OCI-LY7 (cell line): ENCODE data around the gene MMP3. TPM values are rescaled to one million over a fixed set of nuclear protein-coding genes. Genes with fewer than 3 reads are reported as not detected.

Experiments used
- BruUV-seq: library from RNA; stranded (reverse); fragments of 400-500 nt; replicated peaks from 2 replicates; lab custom pipeline; 2021; lab: Mats Ljungman, UMichigan
- CTCF ChIA-PET: fragments of 300-600 bp; sonication (Branson Sonifier 250); formaldehyde crosslinking; loops from one replicate; lab custom pipeline; 2022; ENCODE audit warnings: antibody characterized with exemption; ENCODE audit not compliant: unreplicated experiment; lab: Charles Lee
- POLR2A ChIA-PET: fragments of 300-600 bp; sonication (Branson Sonifier 250); formaldehyde crosslinking; loops from one replicate; lab custom pipeline; 2022; ENCODE audit warnings: antibody characterized with exemption; lab: Charles Lee
- DNase-seq: peaks from one replicate; pipeline ENCODE4 v3.0.0-alpha.2; 2015; ENCODE audit warnings: low spot score
- H2AFZ ChIP-seq: fragments of 200-600 bp; sonication (generic), shearing (Covaris generic); 2 replicates; pipeline ENCODE4 v1.6.1; 2014; ENCODE audit warnings: mild to moderate bottlenecking, antibody characterized with exemption, low read length, moderate library complexity
- H3K27ac ChIP-seq: fragments of 200-600 bp; sonication (generic); 2 replicates; pipeline ENCODE4 v1.5.1; 2014; ENCODE audit warnings: mixed run types, low read depth, mild to moderate bottlenecking, moderate library complexity, low read length, inconsistent platforms; ENCODE audit not compliant: poor library complexity, severe bottlenecking
- H3K36me3 ChIP-seq: fragments of 200-600 bp; sonication (generic); 2 replicates; pipeline ENCODE4 v1.6.1; 2014; ENCODE audit warnings: mild to moderate bottlenecking, antibody characterized with exemption, low read length, moderate library complexity, mixed read lengths; ENCODE audit not compliant: insufficient read depth
- H3K4me1 ChIP-seq: fragments of 200-600 bp; sonication (generic); 2 replicates; pipeline ENCODE4 v1.5.1; 2014; ENCODE audit warnings: mild to moderate bottlenecking, low read length; ENCODE audit not compliant: insufficient read depth, poor library complexity, severe bottlenecking
- H3K4me2 ChIP-seq: fragments of 200-600 bp; sonication (generic); 2 replicates; pipeline ENCODE4 v1.6.1; 2014; ENCODE audit warnings: mild to moderate bottlenecking, low read length
- H3K4me3 ChIP-seq: fragments of 200-600 bp; sonication (generic); 2 replicates; pipeline ENCODE4 v1.5.1; 2014; ENCODE audit warnings: mild to moderate bottlenecking, low read depth, low read length; ENCODE audit not compliant: poor library complexity, severe bottlenecking
- H3K79me2 ChIP-seq: fragments of 200-600 bp; sonication (generic); 2 replicates; pipeline ENCODE4 v1.6.1; 2016; ENCODE audit warnings: low read depth, mild to moderate bottlenecking, low read length, moderate library complexity, mixed read lengths; ENCODE audit not compliant: insufficient read depth
- H3K9me2 ChIP-seq: fragments of 200-600 bp; sonication (generic); 2 replicates; pipeline ENCODE4 v1.6.1; 2016; ENCODE audit warnings: mild to moderate bottlenecking, low read length, mixed read lengths; ENCODE audit not compliant: insufficient read depth
- H3K9me3 ChIP-seq: fragments of 200-600 bp; sonication (generic); 2 replicates; pipeline ENCODE4 v1.6.1; 2014; ENCODE audit warnings: mild to moderate bottlenecking, mixed run types, low read length, mixed read lengths
- H4K20me1 ChIP-seq: fragments of 200-600 bp; sonication (generic); 2 replicates; pipeline ENCODE4 v1.6.1; 2014; ENCODE audit warnings: mild to moderate bottlenecking, antibody characterized with exemption, low read length, moderate library complexity, mixed read lengths; ENCODE audit not compliant: insufficient read depth
- CTCF ChIP-seq: fragments of 200-600 bp; sonication (generic); conservative IDR thresholded peaks from 2 replicates; pipeline ENCODE4 v1.5.1; 2014; ENCODE audit warnings: mild to moderate bottlenecking, antibody characterized with exemption, low read length, moderate library complexity, mixed read lengths
- EZH2phosphoT487 ChIP-seq: fragments of 200-600 bp; sonication (generic); IDR thresholded peaks from 2 replicates; pipeline ENCODE4 v1.6.1; 2018; ENCODE audit warnings: low read depth, borderline replicate concordance, mild to moderate bottlenecking, mixed run types, antibody characterized with exemption, low read length, moderate library complexity, mixed read lengths
- intact Hi-C: fragments of 100-400 bp; cut with micrococcal nuclease; formaldehyde crosslinking; loops from one replicate; pipeline ENCODE4 v1.10.0; 2022; ENCODE audit not compliant: unreplicated experiment
- total RNA-seq, 2 experiments: library from RNA; depleted of rRNA in 1 of 2; stranded (reverse); fragments of >200 nt in 1 of 2; shearing (Covaris generic) in 1 of 2; gene quantifications; 2 replicates each; pipeline ENCODE4 v1.2.3, GENCODE V29; 2014 to 2022

Gene MMP3
- total RNA-seq, 2 experiments from 2014 or later = not detected

DNA sequence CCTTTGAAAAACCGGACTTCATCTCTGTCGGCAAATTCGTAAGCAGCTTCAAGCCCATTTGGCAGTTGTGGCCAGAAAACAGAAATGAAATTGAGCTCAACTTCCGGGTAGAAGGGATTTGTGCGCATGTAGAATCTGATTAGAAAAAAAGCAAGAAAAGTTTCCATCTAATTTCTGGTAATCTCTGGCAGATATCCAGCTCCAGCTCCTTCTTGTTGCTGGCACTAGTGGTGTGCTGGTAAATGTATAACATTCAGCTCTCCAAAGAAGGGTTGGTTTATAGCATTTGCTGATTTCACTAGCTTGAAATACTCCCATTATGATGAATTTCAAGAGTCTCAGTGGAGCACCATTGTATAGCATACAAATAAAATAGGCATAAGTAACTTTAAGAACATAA is 50.8 kb downstream of the MMP3 start:
- intact Hi-C loops = no loop called here
- Histone ChIP-seq H3K9me2 (no peaks in the 10 kb centered on the region), H3K79me2 (no peaks in the 10 kb centered on the region), H3K4me3 (no peak overlapping the region), H3K4me1 (no peaks in the 10 kb centered on the region), H2AFZ (no peak overlapping the region), H3K9me3 (no peaks in the 10 kb centered on the region), H4K20me1 (no peaks in the 10 kb centered on the region), H3K27ac (no peak overlapping the region), H3K4me2 (no peak overlapping the region), H3K36me3 (no peaks in the 10 kb centered on the region)
- TF ChIP-seq EZH2phosphoT487 (no peak), CTCF (no peak)
- POLR2A ChIA-PET = interaction anchor here (0.7 to 1.3 kb wide), 4 partner anchors 8 to 766 kb away, joined by 3 to 5 read pairs (median 3); no protein-coding TSS in a partner anchor
- no TSS peak for BruUV-seq
- CTCF ChIA-PET = interaction anchor here (0.9 kb wide), 1 partner anchor 30 kb away, joined by 3 read pairs; no protein-coding TSS in a partner anchor
- DNase-seq = no peak

GRCh38 chr11:102791271-102792036 is 52.0 kb downstream of the MMP3 start:
- no peaks in the 10 kb centered on the region for H3K4me1 ChIP-seq
- no peaks in the 10 kb centered on the region for H3K36me3 ChIP-seq
- no peaks in the 10 kb centered on the region for H3K9me2 ChIP-seq
- no TSS peak for BruUV-seq
- H3K79me2 ChIP-seq = no peaks in the 10 kb centered on the region
- intact Hi-C loops = no loop called here
- no peaks in the 10 kb centered on the region for H4K20me1 ChIP-seq
- no peak overlapping the region for H2AFZ ChIP-seq
- H3K9me3 ChIP-seq = no peaks in the 10 kb centered on the region
- DNase-seq = no peak
- ChIA-PET POLR2A (interaction anchor here (1.3 kb wide), 1 partner anchor 9 kb away, joined by 3 read pairs; no protein-coding TSS in a partner anchor), CTCF (no interaction called here)
- no peak overlapping the region for H3K4me3 ChIP-seq
- H3K4me2 ChIP-seq = no peak overlapping the region
- TF ChIP-seq CTCF = no peak
- no peak for TF ChIP-seq EZH2phosphoT487
- no peak overlapping the region for H3K27ac ChIP-seq
